ENCODE measurements around the gene UBE2Z. TPM values are rescaled to one million over a fixed set of nuclear protein-coding genes. Genes with fewer than 3 reads are reported as not detected.
A peak's percentile ranks its signal among the peaks of the same experiment; 100 is the strongest.

UBE2Z gene
- total RNA-seq, 1 donor from 2014 or later = 37.9 TPM

- peak overlapping the region; percentile 99 for H3K4me3 ChIP-seq (ENCODE audit: low read depth, low read length)
- no peak for FAIRE-seq
- H3K36me3 ChIP-seq (ENCODE audit: control insufficient read depth, insufficient read depth, low read length) = peaks cover 11% of the 10 kb centered on the region
- no peaks in the 10 kb centered on the region for H3K27me3 ChIP-seq (ENCODE audit: control insufficient read depth, insufficient read depth, low read length)
- DNase-seq (ENCODE audit: low read depth) = no peak
- no peak for TF ChIP-seq CTCF (IDR thresholded peaks at IDR 0.05; ENCODE audit: insufficient read depth, low read length, severe bottlenecking)
Observed at GRCh38 chr17:48893646-48894508, 14.3 kb upstream of the UBE2Z start.

GRCh38 chr17:48894886-48895285 is 13.3 kb upstream of the UBE2Z start:
- FAIRE-seq (no peak), DNase-seq (ENCODE audit: low read depth) (no peak)
- no peak overlapping the region for H3K4me3 ChIP-seq (ENCODE audit: low read depth, low read length)
- H3K27me3 ChIP-seq (ENCODE audit: control insufficient read depth, insufficient read depth, low read length) = no peaks in the 10 kb centered on the region
- peaks cover 11% of the 10 kb centered on the region for H3K36me3 ChIP-seq (ENCODE audit: control insufficient read depth, insufficient read depth, low read length)
- TF ChIP-seq CTCF (IDR thresholded peaks at IDR 0.05; ENCODE audit: insufficient read depth, low read length, severe bottlenecking) = no peak

GRCh38 chr17:48901241-48901640 is 7.0 kb upstream of the UBE2Z start:
- no peak for FAIRE-seq
- Histone ChIP-seq H3K4me3 (ENCODE audit: low read depth, low read length) (no peak overlapping the region), H3K36me3 (ENCODE audit: control insufficient read depth, insufficient read depth, low read length) (no peaks in the 10 kb centered on the region), H3K27me3 (ENCODE audit: control insufficient read depth, insufficient read depth, low read length) (no peaks in the 10 kb centered on the region)
- TF ChIP-seq CTCF (IDR thresholded peaks at IDR 0.05; ENCODE audit: insufficient read depth, low read length, severe bottlenecking) = no peak
- peak; percentile 34 for DNase-seq (ENCODE audit: low read depth)

- DNase-seq (ENCODE audit: low read depth) (no peak), FAIRE-seq (no peak)
- Histone ChIP-seq H3K36me3 (ENCODE audit: control insufficient read depth, insufficient read depth, low read length) (no peaks in the 10 kb centered on the region), H3K27me3 (ENCODE audit: control insufficient read depth, insufficient read depth, low read length) (no peaks in the 10 kb centered on the region), H3K4me3 (ENCODE audit: low read depth, low read length) (no peak overlapping the region)
- TF ChIP-seq CTCF (IDR thresholded peaks at IDR 0.05; ENCODE audit: insufficient read depth, low read length, severe bottlenecking) = no peak
Observed at GRCh38 chr17:48903401-48903800, 4.8 kb upstream of the UBE2Z start.

- H3K4me3 ChIP-seq (ENCODE audit: low read depth, low read length) = no peak overlapping the region
- H3K27me3 ChIP-seq (ENCODE audit: control insufficient read depth, insufficient read depth, low read length) = no peaks in the 10 kb centered on the region
- FAIRE-seq = no peak
- H3K36me3 ChIP-seq (ENCODE audit: control insufficient read depth, insufficient read depth, low read length) = no peaks in the 10 kb centered on the region
- no peak for TF ChIP-seq CTCF (IDR thresholded peaks at IDR 0.05; ENCODE audit: insufficient read depth, low read length, severe bottlenecking)
- no peak for DNase-seq (ENCODE audit: low read depth)
Observed at GRCh38 chr17:48904428-48904827, 3.8 kb upstream of the UBE2Z start.

Measured in bronchial epithelial cell (primary cell).